Hepatocyte (in vitro differentiated cells): Measurements from ENCODE around the gene ANKRD17. TPM values are rescaled to one million over a fixed set of nuclear protein-coding genes. Genes with fewer than 3 reads are reported as not detected.

Experiments
- DNase-seq: peaks from one replicate; pipeline ENCODE4 v3.0.0-alpha.2; 2016; ENCODE audit warnings: low spot score
- H2AFZ ChIP-seq: fragments of 200-600 bp; sonication (generic); 2 replicates; pipeline ENCODE4 v1.6.0; 2016; ENCODE audit warnings: antibody characterized with exemption, mild to moderate bottlenecking
- H3K27ac ChIP-seq: fragments of 200-600 bp; sonication (generic); 2 replicates; pipeline ENCODE4 v1.5.1; 2016; ENCODE audit warnings: mild to moderate bottlenecking
- H3K27me3 ChIP-seq: fragments of 200-600 bp; sonication (generic); 2 replicates; pipeline ENCODE4 v1.6.1; 2016
- H3K36me3 ChIP-seq: fragments of 200-600 bp; sonication (generic); replicated peaks from 2 replicates; pipeline ENCODE4 v1.5.1; 2016; ENCODE audit warnings: low read depth; ENCODE audit not compliant: insufficient read depth
- H3K4me1 ChIP-seq: fragments of 200-600 bp; sonication (generic); 2 replicates; pipeline ENCODE4 v1.5.1; 2016; ENCODE audit warnings: mild to moderate bottlenecking, moderate library complexity; ENCODE audit not compliant: insufficient read depth
- H3K4me2 ChIP-seq: fragments of 200-600 bp; sonication (generic); 2 replicates; pipeline ENCODE4 v1.6.0; 2016
- H3K4me3 ChIP-seq: fragments of 200-600 bp; sonication (generic); 2 replicates; pipeline ENCODE4 v1.5.1; 2016; ENCODE audit warnings: mild to moderate bottlenecking
- H3K79me2 ChIP-seq: fragments of 200-600 bp; sonication (generic); 2 replicates; pipeline ENCODE4 v1.6.0; 2017; ENCODE audit warnings: mild to moderate bottlenecking
- H3K9me2 ChIP-seq: fragments of 200-600 bp; sonication (generic); replicated peaks from 2 replicates; pipeline ENCODE4 v1.6.0; 2017; ENCODE audit warnings: mild to moderate bottlenecking; ENCODE audit not compliant: insufficient read depth
- H3K9me3 ChIP-seq: fragments of 200-600 bp; sonication (generic); 2 replicates; pipeline ENCODE4 v1.5.1; 2016; ENCODE audit warnings: low read depth, mild to moderate bottlenecking
- H4K20me1 ChIP-seq: fragments of 200-600 bp; sonication (generic); 2 replicates; pipeline ENCODE4 v1.6.0; 2016; ENCODE audit warnings: mild to moderate bottlenecking; ENCODE audit not compliant: insufficient read depth, poor library complexity, severe bottlenecking
- CTCF ChIP-seq: fragments of 200-600 bp; sonication (generic); IDR thresholded peaks from 2 replicates; pipeline ENCODE4 v1.5.1; 2016; ENCODE audit warnings: antibody characterized with exemption, mild to moderate bottlenecking; ENCODE audit not compliant: poor library complexity
- EZH2 ChIP-seq: fragments of 200-600 bp; sonication (generic); IDR thresholded peaks from 2 replicates; pipeline ENCODE4 v1.6.1; 2016; ENCODE audit warnings: antibody characterized with exemption, mild to moderate bottlenecking, borderline replicate concordance
- EZH2phosphoT487 ChIP-seq: fragments of 200-600 bp; sonication (generic); IDR thresholded peaks from one replicate; pipeline ENCODE4 v1.6.1; 2018; ENCODE audit warnings: antibody characterized with exemption, mild to moderate bottlenecking, low read depth, moderate library complexity; ENCODE audit not compliant: unreplicated experiment, severe bottlenecking
- WGBS: methylation state at CpG from one replicate; pipeline ENCODE4 v1.1.6; 2016; ENCODE audit warnings: low lambda C conversion rate; ENCODE audit errors: missing lambda C conversion rate; 5-methylcytosine and 5-hydroxymethylcytosine counted together
- polyA plus RNA-seq: library from polyadenylated mRNA; unstranded; fragments of >200 nt; fragmentation: Nextera tagmentation; extraction: Ambion mirVana; gene quantifications from 2 replicates; pipeline ENCODE4 v1.2.1, GENCODE V29; 2016
- total RNA-seq: library from RNA; depleted of rRNA; stranded (reverse); fragments of >200 nt; gene quantifications from 2 replicates; pipeline ENCODE4 v1.2.3, GENCODE V29; 2014

The ANKRD17 gene
- total and polyA plus RNA-seq, 2 experiments from 2014 or later: 31.8 to 55.8 TPM

GRCh38 chr4:73070074-73070390 is 188.6 kb downstream of the ANKRD17 start:
- H3K27me3 ChIP-seq: no peaks in the 10 kb centered on the region
- peak overlapping the region; percentile 74 for H3K4me2 ChIP-seq
- no peaks in the 10 kb centered on the region for H4K20me1 ChIP-seq
- H2AFZ ChIP-seq: peak overlapping the region; percentile 62
- DNase-seq: no peak
- no peaks in the 10 kb centered on the region for H3K36me3 ChIP-seq
- H3K79me2 ChIP-seq: peaks cover 30% of the 10 kb centered on the region
- peak overlapping the region; percentile 83 for H3K27ac ChIP-seq
- TF ChIP-seq EZH2: no peak
- TF ChIP-seq CTCF: no peak
- TF ChIP-seq EZH2phosphoT487: no peak
- peak overlapping the region; percentile 25 for H3K4me3 ChIP-seq
- no peaks in the 10 kb centered on the region for H3K9me3 ChIP-seq
- WGBS: 12% methylated on average over 9 of the region's 9 CpGs
- H3K4me1 ChIP-seq: peaks cover 4% of the 10 kb centered on the region
- no peaks in the 10 kb centered on the region for H3K9me2 ChIP-seq

GRCh38 chr4:73069338-73070073 is 189.1 kb downstream of the ANKRD17 start, which contains the start of gene COX18:
TSS of gene COX18 (minus strand) at chr4:73069716. CDS start at chr4:73069649, 67 bp downstream.
- Histone ChIP-seq H2AFZ (peak within 1 kb of the TSS; percentile 75), H3K9me3 (no peaks in the 10 kb centered on the region), H3K79me2 (peaks cover 30% of the 10 kb centered on the region), H3K9me2 (no peaks in the 10 kb centered on the region), H3K4me3 (peak within 1 kb of the TSS; percentile 55), H3K27me3 (no peaks in the 10 kb centered on the region), H3K4me2 (peak within 1 kb of the TSS; percentile 84), H3K4me1 (peaks cover 4% of the 10 kb centered on the region), H3K36me3 (no peaks in the 10 kb centered on the region), H4K20me1 (no peaks in the 10 kb centered on the region), H3K27ac (peak within 1 kb of the TSS; percentile 91)
- WGBS: 1% methylated on average over 62 of the region's 62 CpGs
- TF ChIP-seq EZH2phosphoT487 (no peak), CTCF (no peak), EZH2 (no peak)
- DNase-seq: peak; percentile 99

GRCh38 chr4:73068491-73069337 is 189.9 kb downstream of the ANKRD17 start:
- H3K4me1 ChIP-seq: peaks cover 4% of the 10 kb centered on the region
- no peaks in the 10 kb centered on the region for H4K20me1 ChIP-seq
- H3K27ac ChIP-seq: peak overlapping the region; percentile 91
- TF ChIP-seq CTCF: no peak
- TF ChIP-seq EZH2phosphoT487: no peak
- TF ChIP-seq EZH2: no peak
- WGBS: under 1% methylated on average over 27 of the region's 27 CpGs
- peaks cover 33% of the 10 kb centered on the region for H3K79me2 ChIP-seq
- H3K27me3 ChIP-seq: no peaks in the 10 kb centered on the region
- H2AFZ ChIP-seq: peak overlapping the region; percentile 75
- no peaks in the 10 kb centered on the region for H3K36me3 ChIP-seq
- no peaks in the 10 kb centered on the region for H3K9me2 ChIP-seq
- peak overlapping the region; percentile 84 for H3K4me2 ChIP-seq
- H3K9me3 ChIP-seq: no peaks in the 10 kb centered on the region
- peak overlapping the region; percentile 55 for H3K4me3 ChIP-seq
- DNase-seq: peak; percentile 14
